HL-60 (cell line): ENCODE measurements around the gene HHEX.

Experiments used
- DNase-seq, 2 experiments: peaks; one replicate each; pipeline ENCODE4 v3.0.0-alpha.2; 2010 to 2020; ENCODE audit warnings: low read depth in 1 of 2, low spot score in 1 of 2
- H3K27ac ChIP-seq: fragments of 250-450 bp; sonication (Bioruptor Pico); replicated peaks from 2 replicates; pipeline ENCODE4 v1.5.1; 2020; ENCODE audit warnings: mild to moderate bottlenecking, moderate library complexity
- H3K27me3 ChIP-seq: fragments of 250-450 bp; sonication (Bioruptor Pico); 2 replicates; pipeline ENCODE4 v1.5.1; 2021; ENCODE audit warnings: mild to moderate bottlenecking, moderate library complexity; ENCODE audit not compliant: insufficient read depth, poor library complexity, severe bottlenecking
- H3K4me3 ChIP-seq: replicated peaks from 2 replicates; pipeline ENCODE4 v1.5.1; 2011; ENCODE audit warnings: mild to moderate bottlenecking, control low read depth, low read length; ENCODE audit not compliant: insufficient read depth
- GABPA ChIP-seq: IDR thresholded peaks from 2 replicates; pipeline ENCODE4 v1.6.1; 2012; ENCODE audit warnings: low read depth
- POLR2AphosphoS5 ChIP-seq: IDR thresholded peaks from 2 replicates; pipeline ENCODE4 v1.6.1; 2012; ENCODE audit warnings: low read depth
- SPI1 ChIP-seq: IDR thresholded peaks from 2 replicates; pipeline ENCODE4 v1.6.1; 2012; ENCODE audit warnings: low read depth, mild to moderate bottlenecking, borderline replicate concordance
- TF ChIP-seq, protein P1 (sequence below): IDR thresholded peaks from one replicate; pipeline ENCODE4 v1.5.1; 2011; ENCODE audit warnings: low read length, control low read depth, inconsistent platforms; ENCODE audit not compliant: insufficient read depth
- TF ChIP-seq, protein P2 (sequence below): IDR thresholded peaks from 2 replicates; pipeline ENCODE4 v1.6.1; 2012; ENCODE audit warnings: low read depth; ENCODE audit not compliant: insufficient replicate concordance

HHEX gene

GRCh38 chr10:92657024-92657423 lies 32.7 kb upstream of the HHEX start:
- TF ChIP-seq, protein P1, sequence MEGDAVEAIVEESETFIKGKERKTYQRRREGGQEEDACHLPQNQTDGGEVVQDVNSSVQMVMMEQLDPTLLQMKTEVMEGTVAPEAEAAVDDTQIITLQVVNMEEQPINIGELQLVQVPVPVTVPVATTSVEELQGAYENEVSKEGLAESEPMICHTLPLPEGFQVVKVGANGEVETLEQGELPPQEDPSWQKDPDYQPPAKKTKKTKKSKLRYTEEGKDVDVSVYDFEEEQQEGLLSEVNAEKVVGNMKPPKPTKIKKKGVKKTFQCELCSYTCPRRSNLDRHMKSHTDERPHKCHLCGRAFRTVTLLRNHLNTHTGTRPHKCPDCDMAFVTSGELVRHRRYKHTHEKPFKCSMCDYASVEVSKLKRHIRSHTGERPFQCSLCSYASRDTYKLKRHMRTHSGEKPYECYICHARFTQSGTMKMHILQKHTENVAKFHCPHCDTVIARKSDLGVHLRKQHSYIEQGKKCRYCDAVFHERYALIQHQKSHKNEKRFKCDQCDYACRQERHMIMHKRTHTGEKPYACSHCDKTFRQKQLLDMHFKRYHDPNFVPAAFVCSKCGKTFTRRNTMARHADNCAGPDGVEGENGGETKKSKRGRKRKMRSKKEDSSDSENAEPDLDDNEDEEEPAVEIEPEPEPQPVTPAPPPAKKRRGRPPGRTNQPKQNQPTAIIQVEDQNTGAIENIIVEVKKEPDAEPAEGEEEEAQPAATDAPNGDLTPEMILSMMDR: no peak
- TF ChIP-seq POLR2AphosphoS5 (no peak), SPI1 (no peak), GABPA (no peak)
- TF ChIP-seq, protein P2, sequence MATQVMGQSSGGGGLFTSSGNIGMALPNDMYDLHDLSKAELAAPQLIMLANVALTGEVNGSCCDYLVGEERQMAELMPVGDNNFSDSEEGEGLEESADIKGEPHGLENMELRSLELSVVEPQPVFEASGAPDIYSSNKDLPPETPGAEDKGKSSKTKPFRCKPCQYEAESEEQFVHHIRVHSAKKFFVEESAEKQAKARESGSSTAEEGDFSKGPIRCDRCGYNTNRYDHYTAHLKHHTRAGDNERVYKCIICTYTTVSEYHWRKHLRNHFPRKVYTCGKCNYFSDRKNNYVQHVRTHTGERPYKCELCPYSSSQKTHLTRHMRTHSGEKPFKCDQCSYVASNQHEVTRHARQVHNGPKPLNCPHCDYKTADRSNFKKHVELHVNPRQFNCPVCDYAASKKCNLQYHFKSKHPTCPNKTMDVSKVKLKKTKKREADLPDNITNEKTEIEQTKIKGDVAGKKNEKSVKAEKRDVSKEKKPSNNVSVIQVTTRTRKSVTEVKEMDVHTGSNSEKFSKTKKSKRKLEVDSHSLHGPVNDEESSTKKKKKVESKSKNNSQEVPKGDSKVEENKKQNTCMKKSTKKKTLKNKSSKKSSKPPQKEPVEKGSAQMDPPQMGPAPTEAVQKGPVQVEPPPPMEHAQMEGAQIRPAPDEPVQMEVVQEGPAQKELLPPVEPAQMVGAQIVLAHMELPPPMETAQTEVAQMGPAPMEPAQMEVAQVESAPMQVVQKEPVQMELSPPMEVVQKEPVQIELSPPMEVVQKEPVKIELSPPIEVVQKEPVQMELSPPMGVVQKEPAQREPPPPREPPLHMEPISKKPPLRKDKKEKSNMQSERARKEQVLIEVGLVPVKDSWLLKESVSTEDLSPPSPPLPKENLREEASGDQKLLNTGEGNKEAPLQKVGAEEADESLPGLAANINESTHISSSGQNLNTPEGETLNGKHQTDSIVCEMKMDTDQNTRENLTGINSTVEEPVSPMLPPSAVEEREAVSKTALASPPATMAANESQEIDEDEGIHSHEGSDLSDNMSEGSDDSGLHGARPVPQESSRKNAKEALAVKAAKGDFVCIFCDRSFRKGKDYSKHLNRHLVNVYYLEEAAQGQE: no peak
- Histone ChIP-seq H3K27me3 (no peaks in the 10 kb centered on the region), H3K4me3 (no peak overlapping the region), H3K27ac (no peak overlapping the region)
- no peak for DNase-seq

DNA sequence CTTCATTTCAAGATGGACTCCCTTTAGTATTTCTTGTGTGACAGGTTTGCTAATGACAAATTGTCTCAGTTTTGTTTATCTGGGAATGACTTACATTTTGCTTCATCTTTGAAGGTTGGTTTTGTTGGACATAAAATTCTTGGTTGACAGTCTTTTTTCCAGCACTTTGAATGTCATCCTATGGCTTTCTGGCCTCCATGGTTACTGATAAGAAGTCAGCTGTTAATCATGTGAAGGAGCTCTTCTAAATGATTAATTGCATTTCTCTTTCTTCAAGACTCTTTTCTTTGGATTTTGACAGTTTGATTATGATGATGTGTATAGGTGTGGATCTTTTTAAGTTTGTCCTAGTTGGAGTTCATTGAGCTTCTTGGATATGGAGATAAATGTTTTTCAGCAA lies 26.9 kb upstream of the HHEX start:
- no peak overlapping the region for H3K27ac ChIP-seq
- DNase-seq: no peak
- no peak overlapping the region for H3K4me3 ChIP-seq
- TF ChIP-seq POLR2AphosphoS5: no peak
- no peak for TF ChIP-seq SPI1
- no peak for TF ChIP-seq GABPA
- TF ChIP-seq, protein P2: no peak
- TF ChIP-seq, protein P1: no peak
- no peaks in the 10 kb centered on the region for H3K27me3 ChIP-seq

DNA sequence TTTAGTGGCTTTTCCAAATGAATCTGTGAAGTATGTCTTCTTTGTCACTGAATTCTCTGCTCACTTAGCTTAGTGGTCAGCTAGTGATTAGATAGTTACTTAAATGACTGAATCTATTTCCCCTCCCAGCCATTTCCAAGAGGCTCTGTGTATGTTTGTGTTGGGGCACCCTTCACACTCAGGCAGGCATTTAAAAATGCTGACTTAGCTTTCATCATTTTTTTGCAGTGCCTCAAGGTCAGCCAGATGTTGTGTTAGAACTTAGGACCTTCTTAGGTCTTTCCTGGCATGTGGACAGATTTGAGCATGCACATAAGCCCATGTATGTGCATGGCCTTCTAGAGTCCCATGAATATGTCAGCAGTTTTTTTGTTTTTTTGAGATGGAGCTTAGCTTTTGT lies 25.4 kb upstream of the HHEX start:
- no peaks in the 10 kb centered on the region for H3K27me3 ChIP-seq
- H3K27ac ChIP-seq: no peak overlapping the region
- DNase-seq: no peak
- TF ChIP-seq POLR2AphosphoS5: no peak
- TF ChIP-seq SPI1: no peak
- TF ChIP-seq, protein P1: no peak
- no peak overlapping the region for H3K4me3 ChIP-seq

- no peak for DNase-seq
- H3K27ac ChIP-seq: no peak overlapping the region
- TF ChIP-seq, protein P2: no peak
- TF ChIP-seq, protein P1: no peak
- TF ChIP-seq SPI1 (no peak), POLR2AphosphoS5 (no peak), GABPA (no peak)
- H3K4me3 ChIP-seq: no peak overlapping the region
- H3K27me3 ChIP-seq: no peaks in the 10 kb centered on the region
Measured at GRCh38 chr10:92667078-92667477, 22.7 kb upstream of the HHEX start.
